Endodermal cell (in vitro differentiated cells): ENCODE measurements around the gene CIZ1. TPM values are rescaled to one million over a fixed set of nuclear protein-coding genes. Genes with fewer than 3 reads are reported as not detected.

Experiments used
- DNase-seq: peaks from one replicate; pipeline ENCODE4 v3.0.0-alpha.2; 2017
- H3K27ac ChIP-seq: 2 replicates; pipeline ENCODE4 v1.5.1; 2013; ENCODE audit warnings: mild to moderate bottlenecking, low read depth, low read length, moderate library complexity
- H3K27me3 ChIP-seq: 2 replicates; pipeline ENCODE4 v1.6.1; 2013; ENCODE audit warnings: mild to moderate bottlenecking, low read length, moderate library complexity; ENCODE audit not compliant: insufficient read depth, control insufficient read depth, poor library complexity, severe bottlenecking
- H3K36me3 ChIP-seq: 2 replicates; pipeline ENCODE4 v1.7.0; 2013; ENCODE audit warnings: mild to moderate bottlenecking, low read length, moderate library complexity; ENCODE audit not compliant: control insufficient read depth, insufficient read depth
- H3K4me1 ChIP-seq: one replicate; pipeline ENCODE4 v1.7.0; 2013; ENCODE audit warnings: low read length; ENCODE audit not compliant: control insufficient read depth, insufficient read depth
- H3K4me3 ChIP-seq: 2 replicates; pipeline ENCODE4 v1.5.1; 2013; ENCODE audit warnings: mild to moderate bottlenecking, low read length, moderate library complexity
- H3K9ac ChIP-seq: 2 replicates; pipeline ENCODE4 v1.6.1; 2013; ENCODE audit warnings: mild to moderate bottlenecking, low read length, moderate library complexity; ENCODE audit not compliant: poor library complexity, severe bottlenecking; ENCODE audit errors: extremely low read depth
- H3K9me3 ChIP-seq: 2 replicates; pipeline ENCODE4 v1.6.1; 2013; ENCODE audit warnings: mild to moderate bottlenecking, low read length, moderate library complexity; ENCODE audit not compliant: control insufficient read depth
- H3K27ac Mint-ChIP-seq: 2 replicates; pipeline ENCODE4 v1.8.0; 2020; ENCODE audit warnings: mixed read lengths
- H3K27me3 Mint-ChIP-seq: 2 replicates; pipeline ENCODE4 v1.8.0; 2021; ENCODE audit warnings: mild to moderate bottlenecking, mixed read lengths; ENCODE audit not compliant: insufficient read depth
- H3K36me3 Mint-ChIP-seq: 2 replicates; pipeline ENCODE4 v1.8.0; 2020; ENCODE audit warnings: low read depth, mixed read lengths
- H3K4me1 Mint-ChIP-seq: 2 replicates; pipeline ENCODE4 v1.8.0; 2020; ENCODE audit warnings: mixed read lengths
- H3K4me3 Mint-ChIP-seq: 2 replicates; pipeline ENCODE4 v1.8.0; 2020; ENCODE audit warnings: mild to moderate bottlenecking, moderate library complexity, mixed read lengths
- H3K9me3 Mint-ChIP-seq: 2 replicates; pipeline ENCODE4 v1.8.0; 2020; ENCODE audit warnings: mild to moderate bottlenecking, mixed read lengths
- CTCF ChIP-seq: fragments of 200-600 bp; sonication (generic); conservative IDR thresholded peaks from 2 replicates; pipeline ENCODE4 v1.5.0; 2021; ENCODE audit warnings: antibody characterized with exemption, mild to moderate bottlenecking
- WGBS, 2 experiments: methylation state at CpG; one replicate each; pipeline versions ENCODE4 v1.1.5 to v1.1.7; 2013; ENCODE audit warnings: missing lambda C conversion rate in 2 of 2, mixed read lengths in 1 of 2; ENCODE audit not compliant: insufficient coverage in 1 of 2, insufficient read length in 1 of 2; 5-methylcytosine and 5-hydroxymethylcytosine counted together
- total RNA-seq, 2 donors: library from RNA; stranded (reverse); fragmentation: NEBNext Ultra II Directional in 1 of 2; extraction: Animal tissue kit (Norgen Biotek cat#: 25700) in 1 of 2; gene quantifications; 2 replicates in 1 of 2; 3 replicates in 1 of 2; pipeline ENCODE4 v1.2.1, GENCODE V29; 2021

CIZ1 gene
- total RNA-seq, 2 donors from 2014 or later, result 115 to 117 TPM

- 92 to 100% methylated on average over 4 to 5 of the region's 5 CpGs for WGBS, 2 experiments
- Histone ChIP-seq H3K4me3 (no peak overlapping the region), H3K27ac (no peak overlapping the region), H3K9me3 (no peaks in the 10 kb centered on the region), H3K9ac (no peak overlapping the region), H3K27me3 (no peaks in the 10 kb centered on the region), H3K36me3 (peaks cover 4% of the 10 kb centered on the region), H3K4me1 (no peaks in the 10 kb centered on the region)
- no peak overlapping the region for H3K27ac Mint-ChIP-seq
- H3K27me3 Mint-ChIP-seq, result no peaks in the 10 kb centered on the region
- no peak for DNase-seq
- H3K4me3 Mint-ChIP-seq, result no peak overlapping the region
- no peaks in the 10 kb centered on the region for H3K4me1 Mint-ChIP-seq
- peaks cover 15% of the 10 kb centered on the region for H3K36me3 Mint-ChIP-seq
- no peaks in the 10 kb centered on the region for H3K9me3 Mint-ChIP-seq
- TF ChIP-seq CTCF, result no peak
Observed at GRCh38 chr9:128226412-128226801, 35.0 kb upstream of the CIZ1 start.

DNA sequence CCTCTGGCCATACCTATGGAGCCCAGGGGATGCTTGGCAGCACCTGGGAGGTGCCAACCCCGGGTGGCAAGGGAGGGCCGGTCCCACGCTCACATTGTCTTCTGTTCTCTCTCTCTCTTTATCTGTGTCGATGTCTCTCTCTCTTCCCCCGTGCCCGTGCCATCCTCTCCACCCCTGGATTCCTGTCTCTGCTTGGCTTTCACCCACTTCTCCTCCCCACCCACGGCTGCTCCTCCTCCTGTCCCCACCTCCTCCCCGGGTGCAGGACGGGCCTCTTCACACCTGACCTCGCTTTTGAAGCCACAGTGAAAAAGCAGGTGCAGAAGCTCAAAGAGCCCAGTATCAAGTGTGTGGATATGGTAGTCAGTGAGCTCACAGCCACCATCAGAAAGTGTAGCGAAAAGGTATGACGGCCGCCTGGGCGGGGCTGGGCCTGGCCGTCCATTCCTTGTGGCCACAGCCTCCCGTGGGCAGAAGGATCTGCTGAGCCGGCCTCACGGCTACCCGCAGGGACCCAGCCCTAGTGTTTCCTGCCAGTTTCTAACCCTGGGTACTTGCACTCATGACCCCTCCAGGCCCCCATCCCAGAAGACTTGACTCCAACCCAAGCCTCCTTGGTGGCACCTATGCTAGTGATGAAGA lies 34.5 kb upstream of the CIZ1 start:
- Mint-ChIP-seq H3K36me3 (peaks cover 15% of the 10 kb centered on the region), H3K4me1 (no peaks in the 10 kb centered on the region), H3K4me3 (no peak overlapping the region), H3K27ac (no peak overlapping the region), H3K9me3 (no peaks in the 10 kb centered on the region), H3K27me3 (no peaks in the 10 kb centered on the region)
- no peak for DNase-seq
- peaks cover 7% of the 10 kb centered on the region for H3K36me3 ChIP-seq
- H3K4me3 ChIP-seq, result no peak overlapping the region
- no peak for TF ChIP-seq CTCF
- no peaks in the 10 kb centered on the region for H3K9me3 ChIP-seq
- no peak overlapping the region for H3K27ac ChIP-seq
- H3K4me1 ChIP-seq, result no peaks in the 10 kb centered on the region
- 89 to 96% methylated on average over 12 to 19 of the region's 19 CpGs for WGBS, 2 experiments
- H3K9ac ChIP-seq, result no peak overlapping the region
- no peaks in the 10 kb centered on the region for H3K27me3 ChIP-seq

GRCh38 chr9:128224877-128225276 lies 33.5 kb upstream of the CIZ1 start:
- H3K4me3 ChIP-seq, result no peak overlapping the region
- Mint-ChIP-seq H3K9me3 (no peaks in the 10 kb centered on the region), H3K27me3 (no peaks in the 10 kb centered on the region), H3K4me1 (no peaks in the 10 kb centered on the region), H3K27ac (no peak overlapping the region), H3K4me3 (no peak overlapping the region), H3K36me3 (peaks cover 19% of the 10 kb centered on the region)
- DNase-seq, result no peak
- WGBS, 2 experiments, result 90 to 93% methylated on average over 5 to 7 of the region's 7 CpGs
- H3K4me1 ChIP-seq, result no peaks in the 10 kb centered on the region
- H3K27me3 ChIP-seq, result no peaks in the 10 kb centered on the region
- TF ChIP-seq CTCF, result no peak
- H3K9me3 ChIP-seq, result no peaks in the 10 kb centered on the region
- no peak overlapping the region for H3K27ac ChIP-seq
- no peak overlapping the region for H3K9ac ChIP-seq
- peaks cover 11% of the 10 kb centered on the region for H3K36me3 ChIP-seq
